Mesendoderm (in vitro differentiated cells): ENCODE measurements around the gene PRM2. TPM values are rescaled to one million over a fixed set of nuclear protein-coding genes. Genes with fewer than 3 reads are reported as not detected.

Source experiments
- DNase-seq: peaks from one replicate; pipeline ENCODE4 v3.0.0; 2013
- H2AK5ac ChIP-seq: 2 replicates; pipeline ENCODE4 v1.6.1; 2013; ENCODE audit warnings: low read length, inconsistent platforms
- H2BK120ac ChIP-seq: 2 replicates; pipeline ENCODE4 v1.6.1; 2013; ENCODE audit warnings: low read depth, mild to moderate bottlenecking, low read length, moderate library complexity, mixed read lengths
- H2BK15ac ChIP-seq: replicated peaks from 2 replicates; pipeline ENCODE4 v1.6.1; 2013; ENCODE audit warnings: low read depth, mild to moderate bottlenecking, moderate library complexity
- H2BK5ac ChIP-seq: 2 replicates; pipeline ENCODE4 v1.6.1; 2013; ENCODE audit warnings: low read length, inconsistent platforms
- H3K18ac ChIP-seq: 2 replicates; pipeline ENCODE4 v1.6.1; 2013; ENCODE audit warnings: mild to moderate bottlenecking, low read length, mixed read lengths
- H3K23ac ChIP-seq: one replicate; pipeline ENCODE4 v1.6.1; 2013; ENCODE audit warnings: low read length
- H3K27ac ChIP-seq: 2 replicates; pipeline ENCODE4 v1.5.1; 2013; ENCODE audit warnings: low read depth, mild to moderate bottlenecking, inconsistent platforms, low read length, moderate library complexity
- H3K27me3 ChIP-seq: 2 replicates; pipeline ENCODE4 v1.6.1; 2013; ENCODE audit warnings: low read length, control low read depth, mild to moderate bottlenecking, inconsistent platforms; ENCODE audit not compliant: insufficient read depth, poor library complexity
- H3K36me3 ChIP-seq: 2 replicates; pipeline ENCODE4 v1.6.1; 2013; ENCODE audit warnings: low read length, inconsistent platforms; ENCODE audit not compliant: control insufficient read depth, insufficient read depth
- H3K4ac ChIP-seq: one replicate; pipeline ENCODE4 v1.6.1; 2013; ENCODE audit warnings: low read depth, mild to moderate bottlenecking, low read length, moderate library complexity
- H3K4me1 ChIP-seq: 2 replicates; pipeline ENCODE4 v1.6.1; 2013; ENCODE audit warnings: low read depth, low read length, inconsistent platforms; ENCODE audit not compliant: control insufficient read depth
- H3K4me2 ChIP-seq: 2 replicates; pipeline ENCODE4 v1.6.1; 2013; ENCODE audit warnings: low read length
- H3K4me3 ChIP-seq: 2 replicates; pipeline ENCODE4 v1.5.1; 2013; ENCODE audit warnings: mild to moderate bottlenecking, low read length
- H3K56ac ChIP-seq: one replicate; pipeline ENCODE4 v1.6.1; 2013; ENCODE audit warnings: low read length
- H3K79me1 ChIP-seq: 2 replicates; pipeline ENCODE4 v1.6.1; 2013; ENCODE audit warnings: low read length, inconsistent platforms
- H3K79me2 ChIP-seq: 2 replicates; pipeline ENCODE4 v1.6.1; 2013; ENCODE audit warnings: mild to moderate bottlenecking, low read length; ENCODE audit not compliant: control insufficient read depth, insufficient read depth
- H3K9ac ChIP-seq: 2 replicates; pipeline ENCODE4 v1.6.1; 2013; ENCODE audit warnings: low read length, inconsistent platforms
- H4K5ac ChIP-seq: one replicate; pipeline ENCODE4 v1.6.1; 2013; ENCODE audit warnings: low read length
- H4K8ac ChIP-seq: one replicate; pipeline ENCODE4 v1.6.1; 2013; ENCODE audit warnings: low read depth, mild to moderate bottlenecking, control low read depth, low read length, moderate library complexity
- WGBS: extraction: QIAGEN DNeasy Blood & Tissue Kit; methylation state at CpG from one replicate; pipeline ENCODE4 v1.1.7; 2013; ENCODE audit warnings: low lambda C conversion rate, missing lambda C conversion rate; ENCODE audit not compliant: insufficient coverage; ENCODE audit errors: extremely low coverage; 5-methylcytosine and 5-hydroxymethylcytosine counted together
- polyA plus RNA-seq, 2 experiments: library from polyadenylated mRNA; stranded (reverse); fragments of 200-250 nt; gene quantifications; one replicate each; pipeline ENCODE4 v1.2.3, GENCODE V29; 2013

PRM2 gene
- not detected for polyA plus RNA-seq (2013, experiment 1 of 2)
- not detected for polyA plus RNA-seq (2013, experiment 2 of 2)

- no CpG with 5 or more reads among the region's 26 CpGs for WGBS
- Histone ChIP-seq H3K4me2 (no peak within 1 kb of the TSS), H3K36me3 (no peaks in the 10 kb centered on the region), H3K23ac (no peak within 1 kb of the TSS), H3K4me3 (no peak within 1 kb of the TSS), H2BK5ac (no peak within 1 kb of the TSS), H3K4me1 (peaks cover 2% of the 10 kb centered on the region), H3K4ac (no peak within 1 kb of the TSS), H3K27me3 (no peaks in the 10 kb centered on the region), H3K79me1 (no peaks in the 10 kb centered on the region), H2AK5ac (no peak within 1 kb of the TSS), H2BK120ac (no peak within 1 kb of the TSS), H3K79me2 (no peaks in the 10 kb centered on the region), H2BK15ac (no peak within 1 kb of the TSS), H3K27ac (no peak within 1 kb of the TSS), H3K18ac (no peak within 1 kb of the TSS), H4K8ac (no peak within 1 kb of the TSS), H3K9ac (no peak within 1 kb of the TSS), H4K5ac (no peak within 1 kb of the TSS), H3K56ac (no peak within 1 kb of the TSS)
- DNase-seq: no peak
Observed at GRCh38 chr16:11276143-11276895, at the start of gene PRM2. TSS of gene PRM2 (minus strand) at chr16:11276480. CDS start at chr16:11276370, 110 bp downstream.

GRCh38 chr16:11325404-11326083 lies 49.3 kb upstream of the PRM2 start:
- no peak overlapping the region for H2BK120ac ChIP-seq
- peak overlapping the region; percentile 40 for H3K4ac ChIP-seq
- H3K4me3 ChIP-seq: no peak overlapping the region
- no peak for DNase-seq
- WGBS: no CpG with 5 or more reads among the region's 10 CpGs
- H3K56ac ChIP-seq: peak overlapping the region; percentile 44
- H3K79me2 ChIP-seq: no peaks in the 10 kb centered on the region
- H3K36me3 ChIP-seq: no peaks in the 10 kb centered on the region
- no peak overlapping the region for H3K23ac ChIP-seq
- H3K9ac ChIP-seq: no peak overlapping the region
- no peaks in the 10 kb centered on the region for H3K27me3 ChIP-seq
- H2BK15ac ChIP-seq: no peak overlapping the region
- H3K4me2 ChIP-seq: no peak overlapping the region
- H2BK5ac ChIP-seq: peak overlapping the region; percentile 9
- peaks cover 2% of the 10 kb centered on the region for H3K4me1 ChIP-seq
- H4K5ac ChIP-seq: no peak overlapping the region
- H2AK5ac ChIP-seq: peak overlapping the region; percentile 76
- peak overlapping the region; percentile 22 for H3K18ac ChIP-seq
- H4K8ac ChIP-seq: no peak overlapping the region
- no peaks in the 10 kb centered on the region for H3K79me1 ChIP-seq
- H3K27ac ChIP-seq: no peak overlapping the region

GRCh38 chr16:11323551-11324336 lies 47.5 kb upstream of the PRM2 start:
- Histone ChIP-seq H3K4me2 (no peak overlapping the region), H3K4ac (no peak overlapping the region), H4K5ac (no peak overlapping the region), H3K4me3 (no peak overlapping the region), H3K9ac (no peak overlapping the region), H3K56ac (peak overlapping the region; percentile 49), H3K27ac (no peak overlapping the region), H2BK120ac (no peak overlapping the region), H2BK5ac (no peak overlapping the region), H3K79me1 (no peaks in the 10 kb centered on the region), H3K18ac (peak overlapping the region; percentile 7), H3K23ac (peak overlapping the region; percentile 34), H3K79me2 (no peaks in the 10 kb centered on the region), H2AK5ac (no peak overlapping the region), H3K4me1 (peaks cover under 1% of the 10 kb centered on the region), H3K36me3 (no peaks in the 10 kb centered on the region), H4K8ac (no peak overlapping the region), H2BK15ac (no peak overlapping the region), H3K27me3 (no peaks in the 10 kb centered on the region)
- DNase-seq: no peak
- no CpG with 5 or more reads among the region's 11 CpGs for WGBS

- Histone ChIP-seq H3K79me1 (no peaks in the 10 kb centered on the region), H3K4me3 (no peak overlapping the region), H3K79me2 (no peaks in the 10 kb centered on the region), H3K27ac (no peak overlapping the region), H3K18ac (no peak overlapping the region), H2AK5ac (no peak overlapping the region), H3K56ac (peak overlapping the region; percentile 49), H2BK15ac (no peak overlapping the region), H4K8ac (no peak overlapping the region), H2BK120ac (no peak overlapping the region), H4K5ac (no peak overlapping the region), H3K23ac (no peak overlapping the region), H2BK5ac (no peak overlapping the region), H3K4ac (no peak overlapping the region), H3K4me2 (no peak overlapping the region), H3K27me3 (no peaks in the 10 kb centered on the region), H3K4me1 (no peaks in the 10 kb centered on the region), H3K9ac (no peak overlapping the region), H3K36me3 (no peaks in the 10 kb centered on the region)
- no peak for DNase-seq
- no CpG with 5 or more reads among the region's 3 CpGs for whole genome bisulfite sequencing
Observed at GRCh38 chr16:11322823-11323222, 46.5 kb upstream of the PRM2 start.

- no peak overlapping the region for H4K8ac ChIP-seq
- no peak overlapping the region for H3K18ac ChIP-seq
- H2BK15ac ChIP-seq: no peak overlapping the region
- H3K56ac ChIP-seq: no peak overlapping the region
- no peaks in the 10 kb centered on the region for H3K4me1 ChIP-seq
- no peaks in the 10 kb centered on the region for H3K79me1 ChIP-seq
- no peak overlapping the region for H4K5ac ChIP-seq
- H3K4ac ChIP-seq: no peak overlapping the region
- no peaks in the 10 kb centered on the region for H3K27me3 ChIP-seq
- no CpG with 5 or more reads among the region's 5 CpGs for WGBS
- H3K23ac ChIP-seq: no peak overlapping the region
- no peaks in the 10 kb centered on the region for H3K79me2 ChIP-seq
- H2AK5ac ChIP-seq: no peak overlapping the region
- no peak overlapping the region for H2BK120ac ChIP-seq
- H3K9ac ChIP-seq: no peak overlapping the region
- no peak overlapping the region for H3K4me3 ChIP-seq
- no peak overlapping the region for H3K4me2 ChIP-seq
- DNase-seq: no peak
- no peaks in the 10 kb centered on the region for H3K36me3 ChIP-seq
- no peak overlapping the region for H3K27ac ChIP-seq
- no peak overlapping the region for H2BK5ac ChIP-seq
Observed at GRCh38 chr16:11321662-11322061, 45.4 kb upstream of the PRM2 start.
